ENCODE results near the gene VPS35L. TPM values are rescaled to one million over a fixed set of nuclear protein-coding genes. Genes with fewer than 3 reads are reported as not detected.

The VPS35L gene
- polyA plus RNA-seq, 1 donor = 29.1 TPM

DNA sequence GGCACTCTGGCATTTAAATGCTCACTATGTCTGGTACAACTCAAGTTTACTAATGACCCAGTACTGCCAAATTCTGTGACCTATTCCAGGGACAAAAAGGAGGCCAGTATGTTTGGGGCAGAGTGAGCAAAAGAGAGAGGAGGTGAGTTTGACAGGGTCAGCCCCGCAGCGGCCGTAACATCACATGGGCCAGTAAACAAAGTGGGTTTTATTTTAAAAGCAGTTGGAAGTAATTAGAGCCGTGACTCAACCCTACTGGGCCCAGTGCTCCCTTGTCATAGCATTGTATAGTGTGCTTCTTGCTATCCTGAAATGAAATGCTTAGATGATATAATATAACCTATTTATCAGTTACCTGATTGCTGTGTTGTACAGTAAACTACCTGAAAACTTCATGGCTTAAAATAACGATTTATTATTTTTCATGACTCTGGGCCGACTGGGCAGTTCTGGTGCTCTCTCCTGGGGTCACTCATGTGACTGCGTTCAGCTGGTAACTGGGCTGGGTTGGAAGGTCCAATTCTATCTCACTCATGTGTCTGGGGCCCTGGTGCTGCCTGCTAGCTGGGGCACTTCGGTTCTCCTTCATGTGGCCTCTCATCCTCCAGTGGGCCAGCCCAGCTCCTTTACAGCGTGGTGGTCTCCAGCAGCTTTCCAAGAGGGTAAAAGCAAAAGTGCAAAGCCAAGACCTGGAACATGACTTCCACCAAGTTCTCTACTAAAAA is 189.9 kb downstream of the VPS35L start:
- DNase-seq (ENCODE audit: low read depth) = no peak

- no peak for DNase-seq (ENCODE audit: low read depth)
Measured at GRCh38 chr16:19746561-19746960, 191.1 kb downstream of the VPS35L start.

DNA sequence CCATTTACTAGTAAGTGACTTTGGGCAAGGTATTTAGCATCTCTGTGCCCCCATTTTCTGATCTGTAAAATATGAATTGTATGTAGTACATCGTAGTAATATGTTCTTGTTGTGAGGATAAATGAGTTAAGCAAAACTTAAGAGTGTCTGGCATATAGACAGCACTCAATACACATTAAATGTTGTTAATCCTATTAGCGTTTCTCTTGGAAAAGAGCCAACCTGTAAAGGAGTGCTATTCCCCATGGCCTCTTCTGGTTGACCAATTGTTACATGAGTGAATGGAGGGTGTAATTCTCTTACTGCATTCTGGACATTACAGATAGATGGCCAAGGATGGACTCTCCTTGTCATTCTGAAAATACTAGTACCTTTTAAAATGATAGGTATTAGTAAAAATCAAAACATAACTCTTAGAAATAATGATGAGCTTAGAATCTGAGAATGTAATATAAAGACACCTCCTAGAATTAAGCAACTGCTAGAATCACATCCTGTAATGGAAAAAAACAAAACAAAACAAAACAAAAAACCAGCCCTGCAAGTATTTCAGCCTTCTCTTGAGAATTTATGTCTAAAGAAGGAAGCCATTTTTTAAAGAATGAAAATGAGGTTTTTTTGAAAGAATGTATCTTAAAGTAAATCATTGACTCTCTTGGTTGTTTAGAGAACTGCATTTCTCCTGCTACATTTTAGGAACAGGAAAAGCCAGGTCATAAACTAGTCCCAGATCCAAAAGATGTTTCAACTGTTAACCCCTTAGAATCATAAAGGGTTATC is 193.1 kb downstream of the VPS35L start:
- no peak for DNase-seq (ENCODE audit: low read depth)

DNA sequence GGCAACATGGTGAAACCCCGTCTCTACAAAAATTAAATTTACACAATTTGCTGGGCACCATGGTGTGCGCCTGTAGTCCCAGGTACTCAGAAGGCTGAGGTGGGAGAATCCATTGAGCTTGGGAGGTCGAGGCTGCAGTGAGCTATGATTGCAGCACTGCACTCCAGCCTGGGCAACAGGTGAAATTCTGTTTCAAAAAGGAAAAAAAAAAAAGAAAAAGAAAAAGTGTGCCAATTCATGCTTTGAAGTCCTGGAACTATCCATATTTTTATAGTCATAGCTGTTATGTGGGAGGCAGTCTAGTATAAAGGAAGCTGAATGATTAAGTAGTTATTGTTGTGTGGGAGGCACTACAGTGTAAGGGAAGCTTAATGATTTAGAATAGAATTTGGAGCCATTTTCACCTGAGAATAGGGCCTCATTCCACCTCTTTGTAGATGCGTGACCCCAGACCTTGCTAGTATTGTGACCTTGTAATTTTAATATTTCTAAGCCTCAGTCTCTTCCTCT is 194.1 kb downstream of the VPS35L start:
- DNase-seq (ENCODE audit: low read depth) = no peak

Other genes starting within 250 kb of the VPS35L start
- 0.05 TPM for gene TMC5, start 137.8 kb upstream of the VPS35L start, polyA plus RNA-seq (ENCODE audit: insufficient read length)
- gene GDE1, start 33.6 kb upstream of the VPS35L start, polyA plus RNA-seq (ENCODE audit: insufficient read length) = 52.4 TPM
- gene CCP110, start 31.8 kb upstream of the VPS35L start, polyA plus RNA-seq (ENCODE audit: insufficient read length) = 15.0 TPM
- 30.6 TPM for gene KNOP1, start 162.5 kb downstream of the VPS35L start, polyA plus RNA-seq (ENCODE audit: insufficient read length)
- 14.2 TPM for gene IQCK, start 162.6 kb downstream of the VPS35L start, polyA plus RNA-seq (ENCODE audit: insufficient read length)